Brain microvascular endothelial cell (primary cell): ENCODE data around the gene SNX9.

Experiments used
- DNase-seq: peaks from one replicate; pipeline ENCODE4 v3.0.0-alpha.2; 2020
- H3K27ac ChIP-seq: fragments of 250-450 bp; sonication (Bioruptor Pico); 2 replicates; pipeline ENCODE4 v1.5.1; 2020; ENCODE audit warnings: mild to moderate bottlenecking, moderate library complexity
- H3K27me3 ChIP-seq: fragments of 250-450 bp; sonication (Bioruptor Pico); replicated peaks from 2 replicates; pipeline ENCODE4 v1.5.1; 2020; ENCODE audit warnings: mild to moderate bottlenecking
- H3K36me3 ChIP-seq: fragments of 250-450 bp; sonication (Bioruptor Pico); replicated peaks from 2 replicates; pipeline ENCODE4 v1.5.1; 2020; ENCODE audit warnings: mild to moderate bottlenecking
- H3K4me3 ChIP-seq: 2 replicates; pipeline ENCODE4 v1.5.1; 2011; ENCODE audit warnings: low read depth, mild to moderate bottlenecking, control low read depth, low read length, moderate library complexity
- in situ Hi-C: cut with HindIII; loops from 2 replicates; pipeline ENCODE4 v1.10.0; 2017; ENCODE audit warnings: low sequenced_read_pairs, low pct_ligation_motif_present
- TF ChIP-seq, protein P1 (sequence below): IDR thresholded peaks from 2 replicates; pipeline ENCODE4 v1.5.1; 2011; ENCODE audit warnings: low read depth, mild to moderate bottlenecking, moderate library complexity, low read length, control low read depth, inconsistent platforms; ENCODE audit errors: missing control alignments

SNX9 gene

DNA sequence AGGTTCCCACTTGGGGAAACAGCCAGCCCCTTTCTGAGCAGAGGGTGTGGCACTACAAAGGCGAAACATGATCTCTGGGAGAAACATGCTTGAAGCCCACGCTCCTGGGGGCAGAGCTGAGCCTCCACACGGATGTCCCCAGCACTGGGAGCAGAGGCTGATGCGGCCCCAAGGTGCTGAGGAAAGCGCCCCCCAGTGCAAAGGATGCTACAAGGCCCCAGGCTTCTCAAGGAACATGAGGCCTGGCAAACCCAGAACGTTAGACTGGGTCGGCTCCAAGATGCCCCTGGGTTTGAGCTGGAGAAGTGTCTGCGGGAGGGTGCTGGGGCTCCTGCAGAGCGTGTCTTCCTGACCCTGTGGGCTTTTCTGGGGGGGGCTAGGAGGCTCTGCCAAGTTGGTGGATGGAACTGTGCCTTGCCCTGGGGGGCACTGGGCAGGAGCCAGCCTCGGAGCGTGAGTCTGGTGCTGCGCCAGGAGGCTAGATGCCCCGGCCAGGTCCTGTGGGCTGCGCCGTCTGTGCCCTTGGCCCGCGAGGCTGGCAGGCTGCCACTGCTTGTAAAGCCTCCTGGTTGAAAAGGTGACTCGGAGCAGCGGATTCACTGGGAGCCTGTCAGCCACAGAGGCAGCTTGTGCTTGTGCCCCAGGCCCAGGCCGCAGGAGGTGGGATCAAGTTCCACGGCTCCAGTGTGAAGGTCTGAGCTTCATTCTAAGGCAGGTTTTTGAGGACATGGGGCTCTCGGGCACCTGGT, 166.7 kb downstream of the SNX9 start:
- no peak for DNase-seq
- Histone ChIP-seq H3K27me3 (no peaks in the 10 kb centered on the region), H3K36me3 (peaks cover 9% of the 10 kb centered on the region), H3K4me3 (no peak overlapping the region), H3K27ac (no peak overlapping the region)
- in situ Hi-C loops = no loop called here
- TF ChIP-seq, protein P1, sequence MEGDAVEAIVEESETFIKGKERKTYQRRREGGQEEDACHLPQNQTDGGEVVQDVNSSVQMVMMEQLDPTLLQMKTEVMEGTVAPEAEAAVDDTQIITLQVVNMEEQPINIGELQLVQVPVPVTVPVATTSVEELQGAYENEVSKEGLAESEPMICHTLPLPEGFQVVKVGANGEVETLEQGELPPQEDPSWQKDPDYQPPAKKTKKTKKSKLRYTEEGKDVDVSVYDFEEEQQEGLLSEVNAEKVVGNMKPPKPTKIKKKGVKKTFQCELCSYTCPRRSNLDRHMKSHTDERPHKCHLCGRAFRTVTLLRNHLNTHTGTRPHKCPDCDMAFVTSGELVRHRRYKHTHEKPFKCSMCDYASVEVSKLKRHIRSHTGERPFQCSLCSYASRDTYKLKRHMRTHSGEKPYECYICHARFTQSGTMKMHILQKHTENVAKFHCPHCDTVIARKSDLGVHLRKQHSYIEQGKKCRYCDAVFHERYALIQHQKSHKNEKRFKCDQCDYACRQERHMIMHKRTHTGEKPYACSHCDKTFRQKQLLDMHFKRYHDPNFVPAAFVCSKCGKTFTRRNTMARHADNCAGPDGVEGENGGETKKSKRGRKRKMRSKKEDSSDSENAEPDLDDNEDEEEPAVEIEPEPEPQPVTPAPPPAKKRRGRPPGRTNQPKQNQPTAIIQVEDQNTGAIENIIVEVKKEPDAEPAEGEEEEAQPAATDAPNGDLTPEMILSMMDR = peak; percentile 41

- Histone ChIP-seq H3K27me3 (no peaks in the 10 kb centered on the region), H3K27ac (no peak overlapping the region), H3K4me3 (no peak overlapping the region), H3K36me3 (peaks cover 15% of the 10 kb centered on the region)
- TF ChIP-seq, protein P1 = no peak
- no peak for DNase-seq
- in situ Hi-C loops = no loop called here
These were observed 167.4 kb downstream of the SNX9 start for GRCh38 chr6:157990321-157991066.

GRCh38 chr6:157991067-157991432, 168.0 kb downstream of the SNX9 start:
- peaks cover 20% of the 10 kb centered on the region for H3K36me3 ChIP-seq
- in situ Hi-C loops = no loop called here
- H3K27ac ChIP-seq = no peak overlapping the region
- no peaks in the 10 kb centered on the region for H3K27me3 ChIP-seq
- DNase-seq = no peak
- TF ChIP-seq, protein P1 = no peak
- H3K4me3 ChIP-seq = no peak overlapping the region

DNA sequence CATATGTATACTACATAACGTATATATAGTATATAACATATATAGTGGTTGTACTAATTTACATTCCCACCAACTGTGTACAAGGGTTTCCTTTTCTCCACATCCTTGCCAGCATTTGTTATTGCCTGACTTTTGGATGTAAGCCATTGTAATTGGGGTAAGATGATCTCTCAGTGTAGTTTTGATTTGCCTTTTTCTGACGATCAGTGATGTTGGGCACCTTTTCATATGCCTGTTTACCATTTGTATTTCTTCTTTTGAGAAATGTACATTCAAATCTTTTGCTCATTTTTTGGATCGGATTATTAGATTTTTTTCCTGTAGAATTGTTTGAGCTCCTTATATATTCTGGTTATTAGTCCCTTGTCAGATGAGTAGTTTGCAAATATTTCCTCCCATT, 170.0 kb downstream of the SNX9 start:
- H3K4me3 ChIP-seq = no peak overlapping the region
- TF ChIP-seq, protein P1 = no peak
- no peak for DNase-seq

GRCh38 chr6:157994125-157994795, 171.2 kb downstream of the SNX9 start:
- H3K27me3 ChIP-seq = no peaks in the 10 kb centered on the region
- H3K4me3 ChIP-seq = no peak overlapping the region
- in situ Hi-C loops = no loop called here
- peaks cover 36% of the 10 kb centered on the region for H3K36me3 ChIP-seq
- DNase-seq = no peak
- TF ChIP-seq, protein P1 = no peak
- no peak overlapping the region for H3K27ac ChIP-seq

More for the DNA sequence above, 170.0 kb downstream of the SNX9 start:
- Histone ChIP-seq H3K36me3 (peaks cover 29% of the 10 kb centered on the region), H3K27me3 (no peaks in the 10 kb centered on the region), H3K27ac (no peak overlapping the region)
- in situ Hi-C loops = no loop called here
